Measurements from ENCODE around the gene CCDC51.
"Not testable (repeated sequence)": the region's sequence is repeated elsewhere in the genome, so short reads cannot be mapped to it uniquely, and the experiment has no call there.

- TF ChIP-seq CTCF (IDR thresholded peaks at IDR 0.05; ENCODE audit: low read depth, low read length); EZH2phosphoT487 (IDR thresholded peaks at IDR 0.05; ENCODE audit: low read depth): not testable (repeated sequence)
These were observed 34.1 kb upstream of the CCDC51 start for GRCh38 chr3:48474031-48474430.
